ENCODE data around the gene LSAMP. TPM values are rescaled to one million over a fixed set of nuclear protein-coding genes. Genes with fewer than 3 reads are reported as not detected.
"Not testable (repeated sequence)": the region's sequence is repeated elsewhere in the genome, so short reads cannot be mapped to it uniquely, and the experiment has no call there.

The LSAMP gene
- total and polyA plus RNA-seq, 2 donors, result 0.71 to 1.5 TPM

GRCh38 chr3:115766587-115767482, 678.5 kb downstream of the LSAMP start:
- no peak for DNase-seq (ENCODE audit: low read depth in 6 of 9, low spot score in 9 of 9)
- H3K27me3 ChIP-seq (ENCODE audit: control insufficient read depth in 2 of 2, insufficient read depth in 1 of 2, low read length in 1 of 2), result no peaks in the 10 kb centered on the region
- H3K4me3 ChIP-seq (ENCODE audit: low read length in 2 of 2), result no peak overlapping the region
- H3K27ac ChIP-seq (ENCODE audit: low read depth in 1 of 2, low read length in 1 of 2), result no peak overlapping the region
- H3K36me3 ChIP-seq (ENCODE audit: control insufficient read depth in 2 of 2, insufficient read depth in 2 of 2, low read length in 1 of 2), result no peaks in the 10 kb centered on the region
- no peaks in the 10 kb centered on the region for H3K4me1 ChIP-seq (ENCODE audit: control insufficient read depth in 2 of 2, insufficient read depth in 2 of 2, low read length in 2 of 2)
- WGBS, result 91% methylated on average over 6 of the region's 6 CpGs
- no peaks in the 10 kb centered on the region for H3K9me3 ChIP-seq (ENCODE audit: control insufficient read depth in 2 of 2, insufficient read depth in 1 of 2, low read length in 1 of 2)

- H3K9me3 ChIP-seq (ENCODE audit: control insufficient read depth in 2 of 2, insufficient read depth in 1 of 2, low read length in 1 of 2), result no peaks in the 10 kb centered on the region
- no peak overlapping the region for H3K4me3 ChIP-seq (ENCODE audit: low read length in 2 of 2)
- H3K4me1 ChIP-seq (ENCODE audit: control insufficient read depth in 2 of 2, insufficient read depth in 2 of 2, low read length in 2 of 2), result no peaks in the 10 kb centered on the region
- no peaks in the 10 kb centered on the region for H3K27me3 ChIP-seq (ENCODE audit: control insufficient read depth in 2 of 2, insufficient read depth in 1 of 2, low read length in 1 of 2)
- no peak overlapping the region for H3K27ac ChIP-seq (ENCODE audit: low read depth in 1 of 2, low read length in 1 of 2)
- H3K36me3 ChIP-seq (ENCODE audit: control insufficient read depth in 2 of 2, insufficient read depth in 2 of 2, low read length in 1 of 2), result no peaks in the 10 kb centered on the region
- DNase-seq (ENCODE audit: low read depth in 6 of 9, low spot score in 9 of 9), result no peak
Observed at GRCh38 chr3:115761927-115762305, 683.4 kb downstream of the LSAMP start.

DNA sequence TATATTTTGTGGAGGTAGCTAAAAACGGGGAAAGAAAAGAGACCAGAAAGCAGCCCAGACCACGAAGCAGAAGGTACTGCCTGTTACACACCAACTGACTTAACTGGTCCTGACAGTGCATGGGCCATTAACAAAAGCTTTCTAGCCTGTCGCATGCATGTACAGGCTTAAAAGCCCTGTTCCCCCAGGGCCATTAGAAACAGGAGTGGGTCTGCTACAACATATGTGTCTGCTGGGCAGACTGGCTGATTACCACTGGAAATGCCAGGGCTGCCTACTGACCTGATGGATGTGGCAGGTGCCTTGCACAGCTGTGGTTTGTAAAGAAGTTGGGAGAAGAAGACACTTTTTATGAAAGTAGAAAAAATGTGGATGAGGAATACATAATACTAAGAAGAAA, 684.6 kb downstream of the LSAMP start:
- no peaks in the 10 kb centered on the region for H3K27me3 ChIP-seq (ENCODE audit: control insufficient read depth in 2 of 2, insufficient read depth in 1 of 2, low read length in 1 of 2)
- no peaks in the 10 kb centered on the region for H3K36me3 ChIP-seq (ENCODE audit: control insufficient read depth in 2 of 2, insufficient read depth in 2 of 2, low read length in 1 of 2)
- H3K27ac ChIP-seq (ENCODE audit: low read depth in 1 of 2, low read length in 1 of 2), result no peak overlapping the region
- H3K9me3 ChIP-seq (ENCODE audit: control insufficient read depth in 2 of 2, insufficient read depth in 1 of 2, low read length in 1 of 2), result no peaks in the 10 kb centered on the region
- WGBS, result 86% methylated on average over 3 of the region's 3 CpGs
- no peak for DNase-seq (ENCODE audit: low read depth in 6 of 9, low spot score in 9 of 9)
- H3K4me1 ChIP-seq (ENCODE audit: control insufficient read depth in 2 of 2, insufficient read depth in 2 of 2, low read length in 2 of 2), result no peaks in the 10 kb centered on the region
- no peak overlapping the region for H3K4me3 ChIP-seq (ENCODE audit: low read length in 2 of 2)

DNA sequence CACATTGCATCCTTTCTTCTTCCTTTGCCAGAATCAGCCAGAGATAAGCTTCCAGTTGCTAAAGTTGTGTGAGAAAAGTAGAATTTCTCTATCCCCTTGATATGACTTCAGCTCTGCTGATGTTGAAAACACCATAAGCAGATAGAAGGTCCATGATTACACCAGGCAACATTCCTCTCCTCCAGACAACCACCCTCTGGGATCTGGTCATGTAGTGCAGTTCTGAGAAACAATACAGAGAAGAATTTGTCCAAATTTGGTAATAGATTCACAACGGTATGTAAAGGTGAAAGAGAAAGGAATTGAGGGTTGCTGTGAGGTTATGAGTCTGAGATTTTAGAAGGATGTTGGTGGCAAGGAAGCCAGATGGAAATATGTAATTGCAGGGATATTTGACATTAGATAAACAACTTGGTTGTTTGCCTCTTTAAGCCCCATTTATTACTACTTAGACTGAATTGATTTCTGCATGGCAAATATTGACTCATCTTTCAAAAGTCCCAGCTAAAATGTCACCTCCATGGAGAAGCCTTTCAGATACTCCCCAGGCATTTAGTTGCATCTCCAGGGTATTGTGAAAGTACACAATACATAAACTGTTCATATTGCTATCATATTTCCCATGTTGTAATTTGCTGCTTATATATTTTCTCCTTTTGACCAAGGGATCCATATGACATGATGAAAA, 687.1 kb downstream of the LSAMP start:
- no peaks in the 10 kb centered on the region for H3K9me3 ChIP-seq (ENCODE audit: control insufficient read depth in 2 of 2, insufficient read depth in 1 of 2, low read length in 1 of 2)
- no peak for DNase-seq (ENCODE audit: low read depth in 6 of 9, low spot score in 9 of 9)
- 92% methylated on average over 1 of the region's 1 CpG for WGBS

GRCh38 chr3:115752978-115753377, 692.3 kb downstream of the LSAMP start:
- H3K36me3 ChIP-seq (ENCODE audit: control insufficient read depth in 2 of 2, insufficient read depth in 2 of 2, low read length in 1 of 2); H3K4me1 ChIP-seq (ENCODE audit: control insufficient read depth in 2 of 2, insufficient read depth in 2 of 2, low read length in 2 of 2); H3K4me3 ChIP-seq (ENCODE audit: low read length in 2 of 2); H3K9me3 ChIP-seq (ENCODE audit: control insufficient read depth in 2 of 2, insufficient read depth in 1 of 2, low read length in 1 of 2); H3K27ac ChIP-seq (ENCODE audit: low read depth in 1 of 2, low read length in 1 of 2); DNase-seq (ENCODE audit: low read depth in 6 of 9, low spot score in 9 of 9); H3K27me3 ChIP-seq (ENCODE audit: control insufficient read depth in 2 of 2, insufficient read depth in 1 of 2, low read length in 1 of 2): not testable (repeated sequence)
- 94% methylated on average over 1 of the region's 1 CpG for WGBS

More for the DNA sequence above, 687.1 kb downstream of the LSAMP start:
- H3K4me1 ChIP-seq (ENCODE audit: control insufficient read depth in 2 of 2, insufficient read depth in 2 of 2, low read length in 2 of 2), result no peaks in the 10 kb centered on the region
- H3K36me3 ChIP-seq (ENCODE audit: control insufficient read depth in 2 of 2, insufficient read depth in 2 of 2, low read length in 1 of 2), result no peaks in the 10 kb centered on the region
- no peak overlapping the region for H3K27ac ChIP-seq (ENCODE audit: low read depth in 1 of 2, low read length in 1 of 2)
- H3K27me3 ChIP-seq (ENCODE audit: control insufficient read depth in 2 of 2, insufficient read depth in 1 of 2, low read length in 1 of 2), result no peaks in the 10 kb centered on the region
- H3K4me3 ChIP-seq (ENCODE audit: low read length in 2 of 2), result no peak overlapping the region
